GM19023 (cell line): ENCODE data around the gene ARAP2.

ENCODE experiments used
- ATAC-seq: cut with Tn5 transposase; IDR thresholded peaks from one replicate; pipeline ENCODE4 v1.9.1; 2021; ENCODE audit warnings: mild to moderate bottlenecking, moderate library complexity; ENCODE audit not compliant: unreplicated experiment

Gene ARAP2

GRCh38 chr4:36133086-36133485, 111.2 kb downstream of the ARAP2 start:
- no peak for ATAC-seq

GRCh38 chr4:36130641-36131040, 113.7 kb downstream of the ARAP2 start:
- no peak for ATAC-seq

DNA sequence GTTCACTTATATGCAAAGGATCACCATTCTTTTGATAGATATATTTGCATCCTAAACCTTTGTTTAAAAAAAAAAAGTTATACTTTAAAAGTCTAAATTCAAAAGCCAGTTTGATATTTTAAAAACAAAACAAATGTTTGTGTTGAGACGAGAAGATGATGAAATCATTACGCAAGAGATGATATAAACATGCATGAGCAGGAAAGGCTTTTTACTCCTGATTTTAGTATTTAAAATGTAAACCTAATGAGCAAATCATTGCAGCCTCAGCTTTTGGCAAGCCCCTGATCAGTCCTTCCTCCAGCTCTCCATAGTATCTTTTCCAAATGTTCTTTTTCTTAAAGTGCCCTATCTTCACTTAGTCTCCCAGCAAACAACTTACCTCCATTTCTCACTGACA, 115.6 kb downstream of the ARAP2 start:
- ATAC-seq: no peak

DNA sequence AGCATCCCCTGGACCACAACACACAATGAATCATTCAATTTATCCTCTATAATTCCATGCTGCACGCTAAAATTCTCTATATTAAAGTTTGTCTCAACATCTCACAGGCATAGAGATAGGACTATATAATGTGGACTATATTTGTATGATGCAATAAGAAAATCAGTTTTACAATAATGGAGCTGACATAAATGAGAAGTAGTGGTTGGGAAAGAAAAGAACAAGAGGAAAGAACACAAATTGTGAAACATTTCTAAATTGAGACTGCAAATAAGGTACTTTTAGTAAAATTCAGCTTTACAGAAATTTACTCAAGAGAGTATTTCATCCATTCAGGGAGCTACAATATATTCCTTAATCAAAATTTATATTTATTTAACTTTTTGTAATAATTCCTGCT, 120.4 kb downstream of the ARAP2 start:
- ATAC-seq: no peak

DNA sequence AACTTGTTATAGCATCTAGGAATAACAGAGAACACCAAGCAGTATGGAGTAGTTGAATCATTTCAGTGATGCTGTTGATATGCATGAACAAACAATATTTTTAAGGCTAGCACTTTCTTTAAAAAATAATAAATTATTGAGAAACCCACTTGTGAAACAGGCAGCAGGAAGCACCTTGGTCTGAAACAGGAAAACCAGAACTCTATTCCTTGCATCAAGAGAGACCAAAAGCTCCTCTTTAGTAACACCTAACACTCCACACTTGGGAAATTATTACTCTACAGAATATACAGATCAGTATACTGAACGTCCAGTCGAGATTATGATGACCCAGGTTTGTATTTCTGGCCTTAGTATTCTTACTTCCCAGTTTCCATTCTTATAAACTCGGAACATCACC, 129.0 kb downstream of the ARAP2 start:
- ATAC-seq: no peak

DNA sequence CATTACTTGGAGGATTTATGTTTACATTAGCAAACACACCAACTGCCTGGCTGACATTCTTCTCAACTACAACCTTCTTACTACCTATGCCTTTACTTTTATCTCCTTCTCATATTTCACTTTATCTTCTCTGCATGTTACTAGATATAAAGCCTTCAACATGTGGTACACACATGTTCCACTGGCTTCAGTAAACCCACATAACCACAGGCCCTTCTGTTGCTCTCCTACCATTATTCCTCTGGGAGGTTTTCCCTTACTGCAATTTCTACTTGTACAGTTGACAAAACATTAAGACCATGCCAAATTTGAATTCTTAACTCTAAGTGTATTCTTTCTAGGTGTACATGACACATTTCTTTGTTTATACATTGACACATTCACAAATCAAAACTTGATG, 133.1 kb downstream of the ARAP2 start:
- no peak for ATAC-seq

DNA sequence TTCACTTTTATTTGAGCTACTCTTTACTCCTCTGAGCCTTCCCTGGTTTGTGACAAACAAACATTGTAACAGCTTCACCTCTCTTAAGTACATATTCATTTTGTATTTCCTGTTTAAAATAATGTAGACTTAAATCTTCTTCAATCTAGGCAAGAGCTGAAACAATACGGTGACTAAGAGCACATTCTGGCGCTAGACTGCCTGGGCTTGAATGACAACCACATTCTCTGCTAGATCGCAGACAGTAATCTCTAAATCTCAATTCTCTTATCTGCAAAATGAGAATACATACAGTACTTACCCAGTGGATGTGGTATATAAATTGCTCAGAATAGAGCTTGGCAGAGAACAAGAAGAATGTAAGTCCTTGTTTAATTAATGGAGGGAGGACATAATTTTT, 144.8 kb downstream of the ARAP2 start:
- ATAC-seq: no peak

DNA sequence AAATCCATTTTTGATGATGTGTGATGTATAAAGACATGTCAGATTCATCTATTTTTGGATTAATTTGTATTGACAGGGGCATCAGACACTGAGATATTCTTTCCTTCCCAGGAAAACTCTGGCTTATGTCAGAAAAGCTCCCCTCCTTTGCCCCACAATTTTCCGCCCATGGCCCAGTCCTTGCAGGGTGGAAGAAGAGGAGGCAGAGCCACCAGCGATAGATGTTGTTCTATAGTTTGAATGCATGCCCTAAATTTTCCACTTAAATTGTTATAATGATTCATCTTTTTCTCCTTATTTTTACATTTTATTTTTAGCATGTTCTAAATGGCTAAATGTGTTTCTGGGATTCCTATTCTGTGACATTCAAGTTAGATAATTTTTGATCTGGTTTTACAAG, 149.3 kb downstream of the ARAP2 start:
- no peak for ATAC-seq

GRCh38 chr4:36091997-36092396, 152.3 kb downstream of the ARAP2 start:
- no peak for ATAC-seq

GRCh38 chr4:36088542-36088941, 155.8 kb downstream of the ARAP2 start:
- ATAC-seq: no peak

- ATAC-seq: no peak
Measured at GRCh38 chr4:36086261-36086786, 158.0 kb downstream of the ARAP2 start.

DNA sequence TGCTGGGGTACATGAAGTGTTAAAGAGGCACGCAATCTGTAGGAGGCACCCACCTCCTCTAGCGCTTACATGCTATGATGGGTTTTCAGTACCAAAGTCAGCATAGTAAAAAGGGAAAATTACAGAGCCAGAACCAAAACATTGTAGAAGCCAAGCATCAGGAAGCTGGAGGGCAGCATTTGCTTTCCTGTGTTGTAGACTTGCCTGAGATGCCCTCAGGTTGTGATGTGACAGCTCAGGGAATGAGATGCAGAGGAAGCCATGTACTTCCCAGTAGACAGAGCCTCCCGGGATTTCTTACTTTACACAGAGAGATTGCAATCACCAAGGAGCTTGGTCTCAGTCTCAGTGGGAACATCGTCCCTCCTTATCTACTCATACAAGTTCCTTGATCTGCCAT, 161.5 kb downstream of the ARAP2 start:
- ATAC-seq: no peak

DNA sequence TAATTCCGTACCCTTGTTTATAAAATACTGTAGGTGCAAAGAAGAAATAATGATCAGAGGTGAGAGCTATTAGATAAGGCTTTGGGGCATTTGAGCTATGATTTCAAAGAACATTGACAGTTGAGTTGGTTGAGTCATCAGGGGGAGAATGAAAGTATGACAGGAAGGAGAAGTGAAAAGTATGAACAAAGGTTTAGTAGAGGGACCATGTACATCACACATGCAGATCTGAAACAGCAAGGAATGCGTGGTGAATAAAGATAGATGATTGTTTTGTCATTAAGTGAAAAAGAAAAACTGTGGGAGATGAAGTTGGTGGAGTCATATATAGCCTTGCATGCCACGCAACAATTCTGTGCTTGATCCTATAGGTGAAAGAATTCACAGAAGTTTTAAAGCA, 163.1 kb downstream of the ARAP2 start:
- peak; percentile 95 for ATAC-seq

- no peak for ATAC-seq
Measured at GRCh38 chr4:36079666-36080065, 164.6 kb downstream of the ARAP2 start.

- ATAC-seq: no peak
Measured at GRCh38 chr4:36078319-36078718, 166.0 kb downstream of the ARAP2 start.

DNA sequence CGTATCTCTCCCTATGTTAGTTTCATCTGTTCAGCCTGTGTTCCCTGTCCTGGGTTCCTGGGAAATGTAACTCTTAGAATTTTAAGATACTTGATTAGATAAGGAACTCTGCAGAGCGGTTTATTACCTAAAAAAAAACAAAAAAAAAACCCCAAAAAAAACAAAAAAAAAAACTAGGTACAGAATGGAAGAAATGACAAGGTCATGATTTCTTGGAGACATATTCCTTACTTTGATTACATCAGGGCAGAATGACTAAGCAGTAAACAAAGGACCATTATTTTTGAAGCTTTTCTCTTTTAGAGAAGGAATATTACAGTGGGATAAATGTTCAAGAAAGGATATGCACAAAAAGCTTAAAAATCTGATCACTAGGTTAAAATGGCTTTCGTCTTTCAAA, 171.8 kb downstream of the ARAP2 start:
- no peak for ATAC-seq

- no peak for ATAC-seq
Measured at GRCh38 chr4:36067116-36067515, 177.2 kb downstream of the ARAP2 start.

GRCh38 chr4:36065274-36065871, 178.9 kb downstream of the ARAP2 start:
- ATAC-seq: no peak

DNA sequence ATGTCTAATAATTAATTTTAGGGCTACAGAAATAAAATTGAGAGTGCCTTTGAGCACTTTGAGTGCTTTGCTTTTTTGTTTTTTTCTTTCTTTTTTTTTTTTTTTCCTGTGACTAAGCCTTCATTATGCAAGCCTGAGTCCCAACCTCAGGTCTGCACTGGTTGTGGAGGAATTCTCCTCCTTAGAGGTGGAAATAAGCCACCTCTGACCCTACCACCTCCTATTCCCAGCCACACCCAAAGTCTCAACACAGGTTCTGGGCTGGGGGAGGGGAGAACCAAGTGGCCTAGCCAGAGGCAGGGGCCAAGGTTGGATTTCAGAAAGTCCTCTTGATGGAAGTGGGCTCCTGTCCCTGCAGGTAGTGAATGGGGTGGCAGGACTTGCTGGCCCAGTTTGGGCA, 180.2 kb downstream of the ARAP2 start:
- no peak for ATAC-seq

- no peak for ATAC-seq
Measured at GRCh38 chr4:36056136-36056535, 188.2 kb downstream of the ARAP2 start.

DNA sequence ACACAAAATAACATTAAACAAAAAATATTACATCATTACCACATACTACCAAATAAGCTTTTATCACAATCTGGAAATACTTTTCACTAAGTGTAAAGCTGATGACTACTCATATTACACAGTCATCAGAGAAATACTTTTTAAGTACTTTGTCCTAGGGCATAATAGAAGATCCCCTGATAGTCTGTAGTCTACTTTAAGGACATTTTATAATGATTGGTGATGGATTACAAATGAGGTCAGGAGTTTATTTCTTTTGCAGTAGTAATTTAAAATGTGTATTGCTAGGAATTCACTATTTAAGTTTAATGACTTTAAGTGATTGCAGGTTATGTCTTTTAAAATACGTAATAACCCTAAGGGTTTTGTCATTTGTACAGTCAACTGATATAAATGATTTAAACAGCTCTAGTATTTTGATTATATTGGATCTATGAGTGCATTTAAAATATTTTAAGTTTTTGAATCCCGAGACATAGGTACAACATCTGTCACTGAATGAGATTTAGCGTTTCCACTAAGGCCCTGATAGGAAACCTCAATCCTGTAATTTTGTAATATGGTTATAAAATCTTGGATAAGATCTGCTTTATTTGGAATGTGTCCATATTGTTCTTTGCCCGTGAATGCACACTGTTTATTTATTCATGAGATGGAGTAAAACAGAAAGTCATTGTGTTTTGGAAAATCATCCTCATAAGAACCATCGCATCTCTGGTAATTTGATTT, 189.5 kb downstream of the ARAP2 start:
- no peak for ATAC-seq

DNA sequence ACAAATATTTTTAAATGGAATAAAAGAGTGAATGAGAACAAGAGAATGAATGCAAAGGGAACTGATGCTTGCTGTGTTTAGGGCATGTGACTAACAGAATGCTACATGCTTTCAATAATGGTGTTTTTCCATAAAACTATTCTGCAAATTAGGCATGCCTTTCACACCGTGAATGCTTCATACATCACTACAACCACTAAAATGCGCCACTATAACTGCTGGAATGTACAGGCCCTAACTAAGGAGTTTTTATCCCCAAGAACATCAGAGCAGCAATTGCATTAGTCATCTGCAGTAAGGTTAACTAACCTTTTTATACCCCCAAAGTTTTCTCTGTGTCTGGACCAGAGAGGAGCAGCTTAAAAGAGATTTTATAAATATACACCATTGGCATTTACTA, 190.4 kb downstream of the ARAP2 start:
- ATAC-seq: no peak

- ATAC-seq: no peak
Measured at GRCh38 chr4:36051634-36052033, 192.7 kb downstream of the ARAP2 start.
